GM23338 (cell line): ENCODE data around the gene DERA. TPM values are rescaled to one million over a fixed set of nuclear protein-coding genes. Genes with fewer than 3 reads are reported as not detected.

Experiments
- ATAC-seq: fragments of 200-7000 bp; cut with Tn5 transposase; 3 replicates; pipeline ENCODE4 v1.9.1; 2020
- DNase-seq: peaks from one replicate; pipeline ENCODE4 v3.0.0-alpha.2; 2015; ENCODE audit warnings: low spot score
- H2AFZ ChIP-seq: fragments of 200-600 bp; sonication (generic); 2 replicates; pipeline ENCODE4 v1.8.0; 2016; ENCODE audit warnings: antibody characterized with exemption, mild to moderate bottlenecking, moderate library complexity
- H3F3A ChIP-seq: fragments of 200-600 bp; sonication (generic); replicated peaks from 2 replicates; pipeline ENCODE4 v1.8.0; 2017; ENCODE audit warnings: antibody characterized with exemption, mixed run types, low read depth
- H3K27ac ChIP-seq: fragments of 200-600 bp; sonication (generic); 2 replicates; pipeline ENCODE4 v1.6.1; 2016; ENCODE audit warnings: low read depth
- H3K27me3 ChIP-seq: fragments of 200-600 bp; sonication (generic); 2 replicates; pipeline ENCODE4 v1.8.0; 2016; ENCODE audit warnings: mild to moderate bottlenecking, mixed run types, moderate library complexity; ENCODE audit not compliant: insufficient read depth
- H3K36me3 ChIP-seq: fragments of 200-600 bp; sonication (generic); 2 replicates; pipeline ENCODE4 v1.8.0; 2016; ENCODE audit warnings: mild to moderate bottlenecking; ENCODE audit not compliant: insufficient read depth
- H3K4me1 ChIP-seq: fragments of 200-600 bp; sonication (generic); 2 replicates; pipeline ENCODE4 v1.8.0; 2016; ENCODE audit warnings: mild to moderate bottlenecking, moderate library complexity; ENCODE audit not compliant: insufficient read depth
- H3K4me2 ChIP-seq: fragments of 200-600 bp; sonication (generic); 2 replicates; pipeline ENCODE4 v1.7.1; 2017; ENCODE audit warnings: mixed run types
- H3K4me3 ChIP-seq: fragments of 200-600 bp; sonication (generic); 2 replicates; pipeline ENCODE4 v1.6.1; 2016; ENCODE audit warnings: mixed run types
- H3K79me2 ChIP-seq: fragments of 200-600 bp; sonication (generic); replicated peaks from 2 replicates; pipeline ENCODE4 v1.8.0; 2017; ENCODE audit warnings: mild to moderate bottlenecking; ENCODE audit not compliant: insufficient read depth
- H3K9me2 ChIP-seq: fragments of 200-600 bp; sonication (generic); 2 replicates; pipeline ENCODE4 v1.8.0; 2017; ENCODE audit not compliant: insufficient read depth
- H4K20me1 ChIP-seq: fragments of 200-600 bp; sonication (generic); replicated peaks from 2 replicates; pipeline ENCODE4 v1.8.0; 2017; ENCODE audit warnings: mild to moderate bottlenecking; ENCODE audit not compliant: insufficient read depth
- H3K27ac Mint-ChIP-seq: 2 replicates; pipeline ENCODE4 v1.8.0; 2020; ENCODE audit warnings: inconsistent platforms, mild to moderate bottlenecking, moderate library complexity, mixed read lengths
- H3K27me3 Mint-ChIP-seq: 3 replicates; pipeline ENCODE4 v1.8.0; 2022; ENCODE audit warnings: low read depth, mild to moderate bottlenecking, moderate library complexity, mixed read lengths, inconsistent platforms; ENCODE audit not compliant: insufficient read depth, poor library complexity
- H3K36me3 Mint-ChIP-seq: 3 replicates; pipeline ENCODE4 v1.8.0; 2021; ENCODE audit warnings: low read depth, mild to moderate bottlenecking, inconsistent platforms, moderate library complexity, mixed read lengths
- H3K4me1 Mint-ChIP-seq: 3 replicates; pipeline ENCODE4 v1.8.0; 2020; ENCODE audit warnings: mild to moderate bottlenecking, inconsistent platforms, mixed read lengths
- H3K4me3 Mint-ChIP-seq: 3 replicates; pipeline ENCODE4 v1.8.0; 2021; ENCODE audit warnings: moderate library complexity, mild to moderate bottlenecking, inconsistent platforms, mixed read lengths
- H3K9me3 Mint-ChIP-seq: 3 replicates; pipeline ENCODE4 v1.8.0; 2020; ENCODE audit warnings: moderate library complexity, mild to moderate bottlenecking, inconsistent platforms, mixed read lengths
- CREB1 ChIP-seq: fragments of 250-450 bp; sonication (Bioruptor Pico); IDR thresholded peaks from 2 replicates; pipeline ENCODE4 v1.5.0; 2020; ENCODE audit warnings: low read depth, mild to moderate bottlenecking, moderate library complexity
- EZH2 ChIP-seq: fragments of 200-600 bp; sonication (generic); IDR thresholded peaks from one replicate; pipeline ENCODE4 v1.8.0; 2017; ENCODE audit warnings: antibody characterized with exemption, mild to moderate bottlenecking, low read depth; ENCODE audit not compliant: unreplicated experiment
- EZH2phosphoT487 ChIP-seq: fragments of 200-600 bp; sonication (generic); IDR thresholded peaks from one replicate; pipeline ENCODE4 v1.8.1; 2018; ENCODE audit warnings: antibody characterized with exemption; ENCODE audit not compliant: unreplicated experiment
- JUNB ChIP-seq: IDR thresholded peaks from one replicate; pipeline ENCODE4 v1.6.1; 2016; ENCODE audit warnings: antibody characterized with exemption; ENCODE audit not compliant: unreplicated experiment
- NANOG ChIP-seq: IDR thresholded peaks from 2 replicates; pipeline ENCODE4 v1.6.1; 2016; ENCODE audit warnings: antibody characterized with exemption, borderline replicate concordance
- POLR2AphosphoS5 ChIP-seq: IDR thresholded peaks from 2 replicates; pipeline ENCODE4 v1.6.1; 2016; ENCODE audit warnings: antibody characterized with exemption, low read depth
- STAT1 ChIP-seq: IDR thresholded peaks from one replicate; pipeline ENCODE4 v1.6.1; 2016; ENCODE audit warnings: antibody characterized with exemption; ENCODE audit not compliant: unreplicated experiment
- ZNF114 ChIP-seq: fragments of 250-450 bp; sonication (Bioruptor Pico); IDR thresholded peaks from 2 replicates; pipeline ENCODE4 v1.5.0; 2020; ENCODE audit warnings: mild to moderate bottlenecking, moderate library complexity
- ZNF331 ChIP-seq: fragments of 250-450 bp; sonication (Bioruptor Pico); IDR thresholded peaks from 2 replicates; pipeline ENCODE4 v1.5.0; 2020; ENCODE audit warnings: low read depth, mild to moderate bottlenecking, moderate library complexity
- polyA plus RNA-seq: library from polyadenylated mRNA; unstranded; fragments of >200 nt; fragmentation: Nextera tagmentation; extraction: Ambion mirVana; gene quantifications from 2 replicates; pipeline ENCODE4 v1.2.1, GENCODE V29; 2016
- total RNA-seq: library from RNA; depleted of rRNA; stranded (reverse); fragments of >200 nt; shearing (Covaris generic); gene quantifications from 2 replicates; pipeline ENCODE4 v1.2.3, GENCODE V29; 2014
- TF ChIP-seq, protein P1 (sequence below): IDR thresholded peaks from 2 replicates; pipeline ENCODE4 v1.6.1; 2016; ENCODE audit warnings: antibody characterized with exemption
- TF ChIP-seq, protein P2 (sequence below): fragments of 250-450 bp; sonication (Bioruptor Pico); IDR thresholded peaks from 2 replicates; pipeline ENCODE4 v1.5.0; 2020; ENCODE audit warnings: mild to moderate bottlenecking, moderate library complexity
- TF ChIP-seq, protein P3 (sequence below), 2 experiments: fragments of 200-600 bp in 1 of 2; sonication (generic) in 1 of 2; conservative IDR thresholded peaks; 2 replicates each; pipeline versions ENCODE4 v1.5.1 to v1.6.1; 2016 to 2017; ENCODE audit warnings: antibody characterized with exemption in 2 of 2, low read depth in 2 of 2, mild to moderate bottlenecking in 2 of 2, moderate library complexity in 1 of 2
- TF ChIP-seq, protein P4 (sequence below): IDR thresholded peaks from one replicate; pipeline ENCODE4 v1.6.1; 2018; ENCODE audit warnings: antibody characterized with exemption; ENCODE audit not compliant: unreplicated experiment

The DERA gene
- total and polyA plus RNA-seq, 2 experiments from 2014 or later: 20.4 to 27.3 TPM

DNA sequence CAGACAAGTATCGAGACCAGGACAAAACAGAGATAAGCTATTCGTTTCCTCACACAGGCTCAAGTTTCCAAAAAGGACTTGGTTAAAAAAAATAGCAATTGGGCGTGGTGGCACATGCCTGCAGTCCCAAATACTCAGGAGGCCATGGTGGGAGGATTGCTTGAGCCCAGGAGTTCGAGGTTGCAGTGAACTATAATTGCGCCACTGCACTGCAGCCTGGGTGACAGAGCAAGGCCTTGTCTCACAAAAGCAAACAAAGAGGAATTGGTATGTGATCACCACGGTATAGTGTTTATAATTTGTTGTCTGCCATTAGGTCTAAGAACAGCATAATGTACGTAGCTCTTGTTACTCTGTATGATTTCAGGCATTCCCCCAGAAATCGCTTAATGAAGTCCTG, 175.3 kb downstream of the DERA start:
- H3K4me1 ChIP-seq: peaks cover 15% of the 10 kb centered on the region
- H3K4me3 ChIP-seq: no peak overlapping the region
- Mint-ChIP-seq H3K9me3 (no peaks in the 10 kb centered on the region), H3K36me3 (no peaks in the 10 kb centered on the region), H3K4me3 (no peak overlapping the region), H3K4me1 (peaks cover 26% of the 10 kb centered on the region), H3K27me3 (no peaks in the 10 kb centered on the region), H3K27ac (no peak overlapping the region)
- no peak for DNase-seq
- H3K27ac ChIP-seq: no peak overlapping the region
- no peaks in the 10 kb centered on the region for H3K36me3 ChIP-seq
- TF ChIP-seq JUNB (no peak), EZH2 (no peak), STAT1 (no peak), EZH2phosphoT487 (no peak), ZNF331 (CRISPR knock-in tag) (no peak), CREB1 (CRISPR knock-in tag) (no peak), POLR2AphosphoS5 (no peak), ZNF114 (no peak), NANOG (no peak)
- TF ChIP-seq, protein P1, sequence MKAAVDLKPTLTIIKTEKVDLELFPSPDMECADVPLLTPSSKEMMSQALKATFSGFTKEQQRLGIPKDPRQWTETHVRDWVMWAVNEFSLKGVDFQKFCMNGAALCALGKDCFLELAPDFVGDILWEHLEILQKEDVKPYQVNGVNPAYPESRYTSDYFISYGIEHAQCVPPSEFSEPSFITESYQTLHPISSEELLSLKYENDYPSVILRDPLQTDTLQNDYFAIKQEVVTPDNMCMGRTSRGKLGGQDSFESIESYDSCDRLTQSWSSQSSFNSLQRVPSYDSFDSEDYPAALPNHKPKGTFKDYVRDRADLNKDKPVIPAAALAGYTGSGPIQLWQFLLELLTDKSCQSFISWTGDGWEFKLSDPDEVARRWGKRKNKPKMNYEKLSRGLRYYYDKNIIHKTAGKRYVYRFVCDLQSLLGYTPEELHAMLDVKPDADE: no peak
- TF ChIP-seq, protein P2, sequence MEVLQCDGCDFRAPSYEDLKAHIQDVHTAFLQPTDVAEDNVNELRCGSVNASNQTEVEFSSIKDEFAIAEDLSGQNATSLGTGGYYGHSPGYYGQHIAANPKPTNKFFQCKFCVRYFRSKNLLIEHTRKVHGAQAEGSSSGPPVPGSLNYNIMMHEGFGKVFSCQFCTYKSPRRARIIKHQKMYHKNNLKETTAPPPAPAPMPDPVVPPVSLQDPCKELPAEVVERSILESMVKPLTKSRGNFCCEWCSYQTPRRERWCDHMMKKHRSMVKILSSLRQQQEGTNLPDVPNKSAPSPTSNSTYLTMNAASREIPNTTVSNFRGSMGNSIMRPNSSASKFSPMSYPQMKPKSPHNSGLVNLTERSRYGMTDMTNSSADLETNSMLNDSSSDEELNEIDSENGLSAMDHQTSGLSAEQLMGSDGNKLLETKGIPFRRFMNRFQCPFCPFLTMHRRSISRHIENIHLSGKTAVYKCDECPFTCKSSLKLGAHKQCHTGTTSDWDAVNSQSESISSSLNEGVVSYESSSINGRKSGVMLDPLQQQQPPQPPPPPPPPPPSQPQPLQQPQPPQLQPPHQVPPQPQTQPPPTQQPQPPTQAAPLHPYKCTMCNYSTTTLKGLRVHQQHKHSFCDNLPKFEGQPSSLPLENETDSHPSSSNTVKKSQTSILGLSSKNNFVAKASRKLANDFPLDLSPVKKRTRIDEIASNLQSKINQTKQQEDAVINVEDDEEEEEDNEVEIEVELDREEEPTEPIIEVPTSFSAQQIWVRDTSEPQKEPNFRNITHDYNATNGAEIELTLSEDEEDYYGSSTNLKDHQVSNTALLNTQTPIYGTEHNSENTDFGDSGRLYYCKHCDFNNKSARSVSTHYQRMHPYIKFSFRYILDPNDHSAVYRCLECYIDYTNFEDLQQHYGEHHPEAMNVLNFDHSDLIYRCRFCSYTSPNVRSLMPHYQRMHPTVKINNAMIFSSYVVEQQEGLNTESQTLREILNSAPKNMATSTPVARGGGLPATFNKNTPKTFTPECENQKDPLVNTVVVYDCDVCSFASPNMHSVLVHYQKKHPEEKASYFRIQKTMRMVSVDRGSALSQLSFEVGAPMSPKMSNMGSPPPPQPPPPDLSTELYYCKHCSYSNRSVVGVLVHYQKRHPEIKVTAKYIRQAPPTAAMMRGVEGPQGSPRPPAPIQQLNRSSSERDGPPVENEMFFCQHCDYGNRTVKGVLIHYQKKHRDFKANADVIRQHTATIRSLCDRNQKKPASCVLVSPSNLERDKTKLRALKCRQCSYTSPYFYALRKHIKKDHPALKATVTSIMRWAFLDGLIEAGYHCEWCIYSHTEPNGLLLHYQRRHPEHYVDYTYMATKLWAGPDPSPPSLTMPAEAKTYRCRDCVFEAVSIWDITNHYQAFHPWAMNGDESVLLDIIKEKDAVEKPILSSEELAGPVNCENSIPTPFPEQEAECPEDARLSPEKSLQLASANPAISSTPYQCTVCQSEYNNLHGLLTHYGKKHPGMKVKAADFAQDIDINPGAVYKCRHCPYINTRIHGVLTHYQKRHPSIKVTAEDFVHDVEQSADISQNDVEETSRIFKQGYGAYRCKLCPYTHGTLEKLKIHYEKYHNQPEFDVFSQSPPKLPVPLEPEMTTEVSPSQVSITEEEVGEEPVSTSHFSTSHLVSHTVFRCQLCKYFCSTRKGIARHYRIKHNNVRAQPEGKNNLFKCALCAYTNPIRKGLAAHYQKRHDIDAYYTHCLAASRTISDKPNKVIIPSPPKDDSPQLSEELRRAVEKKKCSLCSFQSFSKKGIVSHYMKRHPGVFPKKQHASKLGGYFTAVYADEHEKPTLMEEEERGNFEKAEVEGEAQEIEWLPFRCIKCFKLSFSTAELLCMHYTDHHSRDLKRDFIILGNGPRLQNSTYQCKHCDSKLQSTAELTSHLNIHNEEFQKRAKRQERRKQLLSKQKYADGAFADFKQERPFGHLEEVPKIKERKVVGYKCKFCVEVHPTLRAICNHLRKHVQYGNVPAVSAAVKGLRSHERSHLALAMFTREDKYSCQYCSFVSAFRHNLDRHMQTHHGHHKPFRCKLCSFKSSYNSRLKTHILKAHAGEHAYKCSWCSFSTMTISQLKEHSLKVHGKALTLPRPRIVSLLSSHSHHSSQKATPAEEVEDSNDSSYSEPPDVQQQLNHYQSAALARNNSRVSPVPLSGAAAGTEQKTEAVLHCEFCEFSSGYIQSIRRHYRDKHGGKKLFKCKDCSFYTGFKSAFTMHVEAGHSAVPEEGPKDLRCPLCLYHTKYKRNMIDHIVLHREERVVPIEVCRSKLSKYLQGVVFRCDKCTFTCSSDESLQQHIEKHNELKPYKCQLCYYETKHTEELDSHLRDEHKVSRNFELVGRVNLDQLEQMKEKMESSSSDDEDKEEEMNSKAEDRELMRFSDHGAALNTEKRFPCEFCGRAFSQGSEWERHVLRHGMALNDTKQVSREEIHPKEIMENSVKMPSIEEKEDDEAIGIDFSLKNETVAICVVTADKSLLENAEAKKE: no peak
- TF ChIP-seq, protein P3, sequence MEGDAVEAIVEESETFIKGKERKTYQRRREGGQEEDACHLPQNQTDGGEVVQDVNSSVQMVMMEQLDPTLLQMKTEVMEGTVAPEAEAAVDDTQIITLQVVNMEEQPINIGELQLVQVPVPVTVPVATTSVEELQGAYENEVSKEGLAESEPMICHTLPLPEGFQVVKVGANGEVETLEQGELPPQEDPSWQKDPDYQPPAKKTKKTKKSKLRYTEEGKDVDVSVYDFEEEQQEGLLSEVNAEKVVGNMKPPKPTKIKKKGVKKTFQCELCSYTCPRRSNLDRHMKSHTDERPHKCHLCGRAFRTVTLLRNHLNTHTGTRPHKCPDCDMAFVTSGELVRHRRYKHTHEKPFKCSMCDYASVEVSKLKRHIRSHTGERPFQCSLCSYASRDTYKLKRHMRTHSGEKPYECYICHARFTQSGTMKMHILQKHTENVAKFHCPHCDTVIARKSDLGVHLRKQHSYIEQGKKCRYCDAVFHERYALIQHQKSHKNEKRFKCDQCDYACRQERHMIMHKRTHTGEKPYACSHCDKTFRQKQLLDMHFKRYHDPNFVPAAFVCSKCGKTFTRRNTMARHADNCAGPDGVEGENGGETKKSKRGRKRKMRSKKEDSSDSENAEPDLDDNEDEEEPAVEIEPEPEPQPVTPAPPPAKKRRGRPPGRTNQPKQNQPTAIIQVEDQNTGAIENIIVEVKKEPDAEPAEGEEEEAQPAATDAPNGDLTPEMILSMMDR (conservative IDR thresholded peaks at IDR 0.05; ENCODE audit: low read depth in 2 of 2): no peak
- TF ChIP-seq, protein P4, sequence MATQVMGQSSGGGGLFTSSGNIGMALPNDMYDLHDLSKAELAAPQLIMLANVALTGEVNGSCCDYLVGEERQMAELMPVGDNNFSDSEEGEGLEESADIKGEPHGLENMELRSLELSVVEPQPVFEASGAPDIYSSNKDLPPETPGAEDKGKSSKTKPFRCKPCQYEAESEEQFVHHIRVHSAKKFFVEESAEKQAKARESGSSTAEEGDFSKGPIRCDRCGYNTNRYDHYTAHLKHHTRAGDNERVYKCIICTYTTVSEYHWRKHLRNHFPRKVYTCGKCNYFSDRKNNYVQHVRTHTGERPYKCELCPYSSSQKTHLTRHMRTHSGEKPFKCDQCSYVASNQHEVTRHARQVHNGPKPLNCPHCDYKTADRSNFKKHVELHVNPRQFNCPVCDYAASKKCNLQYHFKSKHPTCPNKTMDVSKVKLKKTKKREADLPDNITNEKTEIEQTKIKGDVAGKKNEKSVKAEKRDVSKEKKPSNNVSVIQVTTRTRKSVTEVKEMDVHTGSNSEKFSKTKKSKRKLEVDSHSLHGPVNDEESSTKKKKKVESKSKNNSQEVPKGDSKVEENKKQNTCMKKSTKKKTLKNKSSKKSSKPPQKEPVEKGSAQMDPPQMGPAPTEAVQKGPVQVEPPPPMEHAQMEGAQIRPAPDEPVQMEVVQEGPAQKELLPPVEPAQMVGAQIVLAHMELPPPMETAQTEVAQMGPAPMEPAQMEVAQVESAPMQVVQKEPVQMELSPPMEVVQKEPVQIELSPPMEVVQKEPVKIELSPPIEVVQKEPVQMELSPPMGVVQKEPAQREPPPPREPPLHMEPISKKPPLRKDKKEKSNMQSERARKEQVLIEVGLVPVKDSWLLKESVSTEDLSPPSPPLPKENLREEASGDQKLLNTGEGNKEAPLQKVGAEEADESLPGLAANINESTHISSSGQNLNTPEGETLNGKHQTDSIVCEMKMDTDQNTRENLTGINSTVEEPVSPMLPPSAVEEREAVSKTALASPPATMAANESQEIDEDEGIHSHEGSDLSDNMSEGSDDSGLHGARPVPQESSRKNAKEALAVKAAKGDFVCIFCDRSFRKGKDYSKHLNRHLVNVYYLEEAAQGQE: no peak
- no peak overlapping the region for H3K4me2 ChIP-seq
- H3F3A ChIP-seq: no peaks in the 10 kb centered on the region
- H3K9me2 ChIP-seq: no peaks in the 10 kb centered on the region
- H3K27me3 ChIP-seq: no peaks in the 10 kb centered on the region
- ATAC-seq: no peak
- no peaks in the 10 kb centered on the region for H4K20me1 ChIP-seq
- no peaks in the 10 kb centered on the region for H3K79me2 ChIP-seq
- H2AFZ ChIP-seq: 0 out of 2 replicates have a peak overlapping the region, but pooled peaks have one; percentile 21
